Esophagus (tissue), 2 donors: Measurements from ENCODE around the gene ALG12. TPM values are rescaled to one million over a fixed set of nuclear protein-coding genes. Genes with fewer than 3 reads are reported as not detected.

Source experiments
- H3K27ac ChIP-seq, 2 donors: one replicate each; pipeline ENCODE4 v1.5.1; 2013; ENCODE audit warnings: low read depth in 2 of 2, mild to moderate bottlenecking in 2 of 2, inconsistent platforms in 1 of 2, low read length in 1 of 2, moderate library complexity in 1 of 2
- H3K27me3 ChIP-seq, 2 donors: one replicate each; pipeline ENCODE4 v1.6.1; 2013; ENCODE audit warnings: low read length in 2 of 2, control low read depth in 1 of 2, mild to moderate bottlenecking in 1 of 2; ENCODE audit not compliant: insufficient read depth in 2 of 2, control insufficient read depth in 1 of 2
- H3K36me3 ChIP-seq, 2 donors: one replicate each; pipeline ENCODE4 v1.6.1; 2013; ENCODE audit warnings: low read length in 1 of 2; ENCODE audit not compliant: control insufficient read depth in 2 of 2, insufficient read depth in 2 of 2
- H3K4me1 ChIP-seq, 2 donors: one replicate each; pipeline ENCODE4 v1.6.1; 2013; ENCODE audit warnings: low read length in 1 of 2; ENCODE audit not compliant: control insufficient read depth in 2 of 2, insufficient read depth in 2 of 2
- H3K4me3 ChIP-seq, 2 donors: one replicate each; pipeline ENCODE4 v1.5.1; 2013; ENCODE audit warnings: low read length in 2 of 2, mild to moderate bottlenecking in 2 of 2, low read depth in 1 of 2, moderate library complexity in 1 of 2
- H3K9me3 ChIP-seq, 2 donors: one replicate each; pipeline ENCODE4 v1.6.1; 2013; ENCODE audit warnings: mild to moderate bottlenecking in 2 of 2, low read depth in 1 of 2, low read length in 1 of 2, moderate library complexity in 1 of 2; ENCODE audit not compliant: control insufficient read depth in 2 of 2, insufficient read depth in 1 of 2
- WGBS, 2 donors: extraction: QIAGEN DNeasy Blood & Tissue Kit; methylation state at CpG; one replicate each; pipeline ENCODE4 v1.1.7; 2013; 5-methylcytosine and 5-hydroxymethylcytosine counted together
- polyA plus RNA-seq, 2 donors: library from polyadenylated mRNA; stranded (reverse); fragments of 200-250 nt; gene quantifications; one replicate each; pipeline ENCODE4 v1.2.3, GENCODE V29; 2013
- donor health status: healthy with polysubstance abuse.
- donor health status: Bipolar disorder and iron deficiency.

The ALG12 gene
- polyA plus RNA-seq, 2 donors, result 8.6 TPM

DNA sequence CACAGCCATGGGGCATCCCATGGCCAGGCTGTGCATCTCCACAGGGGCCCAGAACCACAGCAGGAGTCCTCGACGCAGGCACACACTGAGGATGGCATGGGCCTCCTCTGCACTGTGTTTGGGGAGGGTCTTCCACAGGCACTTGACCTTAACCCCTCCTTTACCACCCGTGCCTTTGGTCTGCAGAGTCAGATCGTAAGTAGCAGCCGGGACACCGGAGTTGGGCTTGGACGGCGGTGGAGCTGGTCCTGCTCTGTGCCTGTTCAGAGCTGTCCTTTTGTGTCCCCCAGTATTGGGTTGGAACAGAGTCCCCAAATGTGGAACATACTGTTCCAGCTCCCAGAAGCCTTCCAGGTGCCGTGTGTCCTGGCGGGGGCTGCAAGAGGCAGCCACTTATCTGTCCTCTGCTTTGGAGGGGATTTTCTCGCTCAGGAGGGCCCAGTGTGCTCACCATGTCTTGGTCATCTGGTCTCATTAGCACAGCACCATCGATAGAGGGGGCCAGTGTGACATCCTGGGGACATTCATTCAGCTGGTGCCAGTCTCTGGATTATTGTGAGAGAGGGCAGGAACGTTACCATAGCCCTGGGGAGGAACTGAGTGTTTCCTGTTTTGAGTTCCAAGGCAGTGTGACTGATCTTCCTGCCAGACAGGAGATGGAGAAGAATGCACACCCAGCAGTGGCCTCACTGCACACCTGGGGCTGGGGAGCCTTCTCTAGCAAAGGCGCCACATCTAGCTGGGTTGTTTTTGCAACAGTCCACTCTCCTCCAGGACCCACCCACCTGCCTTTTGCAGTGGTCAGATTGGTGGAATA, 12.6 kb upstream of the ALG12 start:
- 39 to 54% methylated on average over 14 of the region's 14 CpGs for WGBS, 2 donors
- Histone ChIP-seq H3K9me3 (no peaks in the 10 kb centered on the region), H3K36me3 (peaks cover 0 to 9% of the 10 kb centered on the region in 2 donors), H3K27me3 (no peaks in the 10 kb centered on the region), H3K4me1 (peaks cover 0 to 22% of the 10 kb centered on the region in 2 donors), H3K4me3 (no peak overlapping the region), H3K27ac (peak overlapping the region in 1 of 2 donors; percentile 13)

DNA sequence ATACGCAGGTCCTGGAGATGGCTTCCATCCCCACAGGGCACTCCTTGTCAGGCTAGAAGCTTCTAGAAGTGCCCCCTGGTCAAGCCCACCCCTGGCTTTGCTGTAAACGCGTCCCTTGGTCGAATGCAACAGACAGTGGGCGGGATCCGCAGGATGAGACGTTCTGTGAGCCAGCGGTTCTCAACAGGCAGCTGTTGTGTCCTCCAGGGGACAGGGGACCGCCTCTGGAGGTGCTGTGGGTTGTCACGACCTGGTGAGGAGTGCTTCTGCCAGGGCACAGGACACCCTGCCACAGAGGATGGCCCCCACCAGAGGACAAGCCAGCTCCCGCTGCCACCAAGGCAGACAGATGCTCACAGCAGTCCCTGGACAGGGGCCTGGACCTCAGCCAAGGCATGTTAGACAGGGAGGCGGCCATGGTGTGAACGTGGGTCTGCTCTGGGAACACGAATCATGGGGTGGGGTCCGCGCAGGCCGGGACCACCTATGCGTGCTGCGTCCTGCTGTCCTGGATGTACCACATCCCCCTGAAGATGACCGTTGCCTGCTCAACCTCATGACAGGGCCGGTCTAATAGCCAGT, 11.8 kb upstream of the ALG12 start:
- Histone ChIP-seq H3K36me3 (peaks cover 0 to 14% of the 10 kb centered on the region in 2 donors), H3K27ac (peak overlapping the region in 1 of 2 donors; percentile 24), H3K4me1 (peaks cover 0 to 22% of the 10 kb centered on the region in 2 donors), H3K27me3 (no peaks in the 10 kb centered on the region), H3K9me3 (no peaks in the 10 kb centered on the region), H3K4me3 (no peak overlapping the region)
- 55 to 64% methylated on average over 21 of the region's 21 CpGs for WGBS, 2 donors

DNA sequence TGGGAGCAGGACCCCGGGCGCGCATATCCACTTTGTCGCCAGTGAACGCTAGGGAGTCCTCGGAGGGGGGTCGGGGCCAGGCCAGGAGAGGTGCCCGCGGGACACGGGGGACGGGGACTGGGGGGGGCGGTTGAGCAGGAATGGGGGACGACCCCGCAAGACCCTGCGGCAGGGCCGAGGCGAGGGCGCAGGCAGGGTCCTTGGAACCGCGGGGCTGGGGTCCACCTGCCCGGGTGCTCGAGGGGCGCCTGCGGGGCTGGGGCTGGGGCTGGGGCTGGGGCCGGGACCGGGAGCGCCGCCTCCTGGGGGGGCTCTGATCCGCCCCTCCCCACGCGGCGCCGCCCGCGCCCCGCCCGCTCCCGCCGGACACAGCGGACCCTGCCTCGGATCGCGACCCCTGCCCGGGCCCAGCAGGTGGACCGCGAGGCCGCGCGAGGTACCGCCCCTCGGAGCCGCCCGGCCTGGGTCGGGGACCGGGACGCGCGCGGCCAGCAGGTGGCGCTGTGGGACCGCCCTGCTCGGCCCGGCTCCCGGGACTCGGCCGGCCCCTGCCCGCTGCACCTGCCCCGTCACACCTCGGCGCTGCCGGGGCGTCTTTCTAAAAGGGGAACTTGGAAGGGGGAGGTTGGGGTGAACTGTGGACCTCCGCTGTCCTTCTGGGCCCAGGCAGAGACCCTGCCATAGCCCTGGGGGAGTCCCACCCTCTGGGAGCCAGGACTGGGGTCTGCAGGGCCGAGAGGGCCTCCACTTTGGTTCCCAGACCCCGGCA, 11.2 kb upstream of the ALG12 start:
- Histone ChIP-seq H3K36me3 (peaks cover 0 to 14% of the 10 kb centered on the region in 2 donors), H3K4me3 (no peak overlapping the region), H3K4me1 (peaks cover 0 to 17% of the 10 kb centered on the region in 2 donors), H3K27ac (no peak overlapping the region), H3K9me3 (no peaks in the 10 kb centered on the region), H3K27me3 (no peaks in the 10 kb centered on the region)
- WGBS, 2 donors, result 3% methylated on average over 48 to 75 of the region's 75 CpGs

DNA sequence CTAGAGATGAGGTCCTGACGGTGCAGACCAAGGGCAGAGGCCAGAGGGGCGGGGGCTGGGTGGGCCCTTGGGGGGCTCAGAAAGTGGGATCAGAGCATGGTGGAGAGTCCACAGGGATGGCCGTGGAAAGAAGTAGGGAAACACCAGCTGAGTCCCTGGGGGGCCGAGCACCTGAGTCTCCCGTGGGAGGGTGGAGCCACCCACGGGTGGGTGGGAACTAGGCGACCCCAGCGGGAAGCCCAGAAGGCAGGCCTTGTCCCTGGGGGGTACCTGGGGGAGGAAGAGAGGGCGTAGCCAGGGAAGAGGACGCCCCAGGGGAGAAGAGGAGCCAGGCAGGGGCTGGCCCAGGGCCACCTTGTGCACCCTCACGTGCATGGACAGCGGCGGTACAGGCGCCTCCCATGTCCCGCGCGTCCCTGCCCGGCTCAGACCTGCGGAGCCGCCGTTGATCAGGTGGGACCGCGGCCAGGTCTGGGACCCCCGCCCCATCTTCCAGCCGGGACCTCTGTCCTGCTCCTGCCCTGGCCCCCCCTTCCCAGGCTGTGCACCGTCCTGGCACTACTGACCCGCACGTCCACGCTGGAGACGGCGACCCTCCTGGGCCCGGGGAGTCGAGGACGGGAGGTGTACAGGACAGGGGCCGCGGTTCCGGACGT, 10.4 kb upstream of the ALG12 start:
- peaks cover 0 to 12% of the 10 kb centered on the region in 2 donors for H3K4me1 ChIP-seq
- H3K27ac ChIP-seq, result no peak overlapping the region
- no peaks in the 10 kb centered on the region for H3K9me3 ChIP-seq
- no peaks in the 10 kb centered on the region for H3K27me3 ChIP-seq
- H3K4me3 ChIP-seq, result no peak overlapping the region
- H3K36me3 ChIP-seq, result peaks cover 0 to 14% of the 10 kb centered on the region in 2 donors
- WGBS, 2 donors, result 38 to 47% methylated on average over 36 to 38 of the region's 38 CpGs

DNA sequence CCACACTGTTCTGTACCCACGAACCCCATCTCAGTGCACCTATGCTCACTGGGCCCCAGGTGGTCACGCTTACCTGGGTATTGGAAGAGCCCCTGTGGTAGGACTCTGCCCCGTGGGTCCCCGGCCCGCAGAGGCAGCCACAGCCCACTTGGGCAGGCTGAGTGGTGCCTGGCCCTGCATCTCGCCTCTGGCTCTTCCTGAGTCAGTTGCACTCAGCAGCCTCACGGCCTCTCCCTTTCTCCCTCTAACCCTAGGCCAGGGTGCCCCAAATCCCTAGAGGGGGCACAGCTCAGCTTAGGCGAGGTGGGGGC, 9.9 kb upstream of the ALG12 start:
- Histone ChIP-seq H3K27me3 (no peaks in the 10 kb centered on the region), H3K4me3 (no peak overlapping the region)
- 85% methylated on average over 8 of the region's 8 CpGs for WGBS, 2 donors

DNA sequence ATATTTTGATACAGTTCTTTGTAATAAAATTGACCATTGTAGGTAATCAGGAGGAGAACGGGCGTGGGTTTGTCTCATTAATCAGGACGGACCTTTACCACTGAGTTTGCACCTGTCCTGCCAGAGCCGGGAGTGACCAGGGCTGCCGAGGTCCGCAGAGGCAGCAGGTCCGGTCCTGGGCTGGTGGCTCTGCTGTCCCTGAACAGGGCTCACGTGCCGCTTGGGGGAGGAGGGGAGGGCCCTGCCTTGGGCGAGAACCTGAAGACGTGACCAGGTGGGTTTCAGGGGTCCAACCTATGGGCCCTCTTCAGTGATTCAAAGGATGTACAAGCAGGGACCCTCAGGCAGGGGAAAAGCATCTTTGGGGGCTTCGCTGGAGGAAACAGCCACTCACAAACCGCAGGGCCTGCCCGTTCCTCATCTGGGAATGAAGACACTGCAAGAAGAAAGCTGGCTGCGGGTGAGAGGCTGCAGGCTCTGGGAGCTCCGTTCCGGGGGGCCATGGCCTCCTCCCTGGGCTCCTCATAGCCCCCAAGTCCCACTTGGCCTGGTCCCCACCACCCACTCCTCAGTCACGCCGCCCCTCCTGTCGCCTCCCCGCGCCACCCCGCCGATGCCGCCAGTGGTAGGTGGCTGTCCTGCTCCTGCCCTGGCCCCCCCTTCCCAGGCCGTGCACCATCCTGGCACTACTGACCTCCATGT, 9.4 kb upstream of the ALG12 start:
- 94% methylated on average over 25 to 26 of the region's 26 CpGs for WGBS, 2 donors
- Histone ChIP-seq H3K4me3 (no peak overlapping the region), H3K9me3 (no peaks in the 10 kb centered on the region)

More for the DNA sequence above, 9.9 kb upstream of the ALG12 start:
- H3K36me3 ChIP-seq, result peaks cover 0 to 14% of the 10 kb centered on the region in 2 donors
- H3K9me3 ChIP-seq, result no peaks in the 10 kb centered on the region
- peaks cover 0 to 7% of the 10 kb centered on the region in 2 donors for H3K4me1 ChIP-seq
- no peak overlapping the region for H3K27ac ChIP-seq

DNA sequence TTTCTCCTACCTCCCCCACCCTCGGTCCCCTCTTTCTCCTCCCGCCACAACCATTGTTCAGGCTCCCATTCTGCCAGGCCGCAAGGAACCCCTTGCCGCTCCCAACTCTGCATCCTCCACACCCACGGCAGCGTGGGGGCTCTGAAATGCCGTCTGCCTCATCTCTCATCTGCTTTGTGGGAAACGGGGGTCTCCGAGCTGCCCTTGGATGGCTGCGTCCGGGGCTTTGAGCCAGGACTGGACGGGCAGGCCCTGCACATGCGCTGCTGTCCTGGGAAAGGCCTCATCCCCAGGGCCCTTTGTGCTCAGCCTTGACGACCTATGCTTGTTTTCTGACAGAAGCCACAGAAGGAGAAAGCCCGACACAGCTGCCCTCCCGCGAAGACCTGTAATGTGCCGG, 8.7 kb upstream of the ALG12 start:
- Histone ChIP-seq H3K4me3 (no peak overlapping the region), H3K9me3 (no peaks in the 10 kb centered on the region), H3K27me3 (no peaks in the 10 kb centered on the region), H3K4me1 (peaks cover 0 to 7% of the 10 kb centered on the region in 2 donors), H3K36me3 (peaks cover 0 to 14% of the 10 kb centered on the region in 2 donors), H3K27ac (no peak overlapping the region)
- WGBS, 2 donors, result 82 to 88% methylated on average over 17 to 18 of the region's 18 CpGs

More for the DNA sequence above, 9.4 kb upstream of the ALG12 start:
- H3K27ac ChIP-seq, result no peak overlapping the region
- H3K27me3 ChIP-seq, result no peaks in the 10 kb centered on the region
- H3K36me3 ChIP-seq, result peaks cover 0 to 14% of the 10 kb centered on the region in 2 donors
- peaks cover 0 to 7% of the 10 kb centered on the region in 2 donors for H3K4me1 ChIP-seq

DNA sequence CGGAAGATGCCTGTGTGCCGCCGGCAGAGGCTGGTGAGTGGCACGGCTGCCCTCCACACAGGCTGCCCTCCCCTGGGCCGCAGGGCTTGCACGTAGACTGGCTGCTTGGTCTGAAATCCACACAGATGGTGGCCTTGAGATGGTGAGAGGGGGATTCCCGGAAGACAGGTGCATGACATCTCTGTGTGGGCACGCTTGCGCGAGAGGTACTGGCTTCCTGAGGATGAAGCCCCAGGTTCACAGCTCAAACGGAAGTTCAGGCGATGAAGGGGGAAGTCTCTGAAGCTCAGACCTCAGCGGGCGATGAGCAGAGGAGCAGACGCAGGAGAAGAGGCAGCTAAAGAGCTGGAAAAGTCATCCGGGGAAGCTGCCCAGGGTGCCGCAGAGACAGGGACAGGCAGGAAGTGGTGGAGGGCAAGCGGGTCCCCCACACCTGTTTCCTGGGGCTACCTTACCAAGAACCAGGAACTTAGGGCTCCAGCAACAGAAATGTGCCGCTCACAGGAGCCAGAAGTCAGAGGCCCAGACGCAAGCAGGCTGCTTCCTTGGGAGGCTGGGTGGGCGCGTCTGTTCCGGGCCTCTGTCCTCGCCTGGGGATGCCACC, 7.4 kb upstream of the ALG12 start:
- Histone ChIP-seq H3K27me3 (no peaks in the 10 kb centered on the region), H3K9me3 (no peaks in the 10 kb centered on the region), H3K27ac (no peak overlapping the region), H3K4me1 (peaks cover 0 to 6% of the 10 kb centered on the region in 2 donors), H3K36me3 (peaks cover 0 to 22% of the 10 kb centered on the region in 2 donors), H3K4me3 (no peak overlapping the region)
- 74 to 83% methylated on average over 24 of the region's 24 CpGs for WGBS, 2 donors
